ENCODE results near the gene ALCAM.

The ALCAM gene

DNA sequence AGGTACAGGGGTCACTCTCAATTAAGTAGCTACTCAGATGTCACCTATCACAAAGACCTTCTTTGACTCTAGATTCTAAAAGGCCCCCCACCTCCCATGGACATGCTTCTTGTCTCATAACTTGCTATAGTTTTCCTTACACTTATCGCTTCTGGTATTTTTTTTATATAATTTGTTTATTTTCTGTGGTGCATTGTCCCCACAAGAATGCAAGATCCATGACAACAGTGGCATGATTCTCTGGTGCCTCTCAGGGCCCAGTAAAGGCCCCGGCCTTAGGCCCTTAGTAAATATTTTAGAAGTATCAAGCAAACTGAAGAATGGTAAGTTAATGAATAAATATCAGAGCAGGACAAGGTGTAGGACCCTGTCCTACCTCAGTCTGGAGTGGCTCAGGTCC, 253.5 kb downstream of the ALCAM start:
- Histone ChIP-seq H3K27me3 (ENCODE audit: low read depth, low read length) (no peaks in the 10 kb centered on the region), H3K9me3 (ENCODE audit: control insufficient read depth in 1 of 2, low read length in 2 of 2) (no peaks in the 10 kb centered on the region)

DNA sequence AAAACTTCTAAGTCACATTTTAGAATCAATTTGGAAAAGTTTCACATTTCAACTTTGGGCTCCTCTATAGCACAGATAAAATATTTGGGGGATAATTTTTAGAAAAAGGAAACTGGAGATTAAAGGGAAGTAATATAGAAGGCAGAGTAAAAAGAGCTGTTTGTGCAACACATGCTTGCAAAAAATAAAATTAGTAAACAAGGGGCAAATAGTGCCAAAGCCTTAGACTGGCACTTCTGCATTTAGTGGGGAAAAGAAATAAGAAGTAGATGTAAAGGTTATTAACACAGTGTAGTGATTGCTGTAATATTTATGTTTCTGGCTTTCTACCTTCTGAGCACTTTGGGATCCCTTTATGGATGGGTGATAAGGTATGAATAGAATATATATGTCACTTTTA, 255.5 kb downstream of the ALCAM start:
- Histone ChIP-seq H3K4me3 (ENCODE audit: low read depth in 1 of 2, low read length in 2 of 2) (no peak overlapping the region), H3K36me3 (ENCODE audit: control insufficient read depth in 1 of 2, insufficient read depth in 2 of 2, low read length in 2 of 2) (no peaks in the 10 kb centered on the region), H3K27ac (ENCODE audit: low read length) (no peak overlapping the region), H3K4me1 (ENCODE audit: control insufficient read depth in 1 of 2, insufficient read depth in 2 of 2, low read length in 2 of 2) (no peaks in the 10 kb centered on the region), H3K9me3 (ENCODE audit: control insufficient read depth in 1 of 2, low read length in 2 of 2) (no peaks in the 10 kb centered on the region), H3K27me3 (ENCODE audit: low read depth, low read length) (no peaks in the 10 kb centered on the region)

More for the DNA sequence above, 253.5 kb downstream of the ALCAM start:
- Histone ChIP-seq H3K27ac (ENCODE audit: low read length) (no peak overlapping the region), H3K4me1 (ENCODE audit: control insufficient read depth in 1 of 2, insufficient read depth in 2 of 2, low read length in 2 of 2) (no peaks in the 10 kb centered on the region), H3K36me3 (ENCODE audit: control insufficient read depth in 1 of 2, insufficient read depth in 2 of 2, low read length in 2 of 2) (no peaks in the 10 kb centered on the region), H3K4me3 (ENCODE audit: low read depth in 1 of 2, low read length in 2 of 2) (no peak overlapping the region)

All from muscle layer of duodenum (tissue), 2 donors.